ENCODE results near the gene PARD3. TPM values are rescaled to one million over a fixed set of nuclear protein-coding genes. Genes with fewer than 3 reads are reported as not detected.
A peak's percentile ranks its signal among the peaks of the same experiment; 100 is the strongest.

The PARD3 gene
- total RNA-seq, 1 donor from 2014 or later: 58.7 TPM

GRCh38 chr10:34486008-34486407 lies 329.1 kb downstream of the PARD3 start:
- Histone ChIP-seq H3K27ac (no peak overlapping the region), H4K20me1 (ENCODE audit: low read depth) (no peaks in the 10 kb centered on the region), H3K4me2 (no peak overlapping the region), H2AFZ (replicated peaks) (no peak overlapping the region), H3K9ac (no peak overlapping the region), H3K36me3 (no peaks in the 10 kb centered on the region), H3K27me3 (no peaks in the 10 kb centered on the region), H3K4me3 (no peak overlapping the region), H3K4me1 (peaks cover 6% of the 10 kb centered on the region), H3F3A (ENCODE audit: low read depth) (no peaks in the 10 kb centered on the region), H3K9me3 (ENCODE audit: low read depth) (no peaks in the 10 kb centered on the region), H3K79me2 (ENCODE audit: low read depth) (peaks cover 3% of the 10 kb centered on the region)
- Mint-ChIP-seq H3K4me1 (peaks cover 26% of the 10 kb centered on the region), H3K27me3 (ENCODE audit: insufficient read depth, low read depth) (peaks cover 3% of the 10 kb centered on the region), H3K4me3 (no peak overlapping the region), H3K36me3 (peaks cover 6% of the 10 kb centered on the region), H3K27ac (no peak overlapping the region), H3K9me3 (no peaks in the 10 kb centered on the region)
- no peak for DNase-seq (ENCODE audit: low spot score)
- TF ChIP-seq CTCF (IDR thresholded peaks at IDR 0.05): no peak
- TF ChIP-seq EZH2 (IDR thresholded peaks at IDR 0.05): no peak
- no peak for TF ChIP-seq EZH2phosphoT487 (IDR thresholded peaks at IDR 0.05)

GRCh38 chr10:34484164-34484563 lies 330.9 kb downstream of the PARD3 start:
- DNase-seq (ENCODE audit: low spot score): no peak
- Histone ChIP-seq H3K4me2 (no peak overlapping the region), H3K27ac (no peak overlapping the region), H2AFZ (replicated peaks) (no peak overlapping the region), H4K20me1 (ENCODE audit: low read depth) (peaks cover 11% of the 10 kb centered on the region), H3K9me3 (ENCODE audit: low read depth) (no peaks in the 10 kb centered on the region), H3F3A (ENCODE audit: low read depth) (peaks cover 8% of the 10 kb centered on the region), H3K9ac (no peak overlapping the region), H3K79me2 (ENCODE audit: low read depth) (peaks cover 4% of the 10 kb centered on the region), H3K4me1 (peaks cover 16% of the 10 kb centered on the region), H3K4me3 (no peak overlapping the region), H3K36me3 (no peaks in the 10 kb centered on the region), H3K27me3 (no peaks in the 10 kb centered on the region)
- no peak for TF ChIP-seq CTCF (IDR thresholded peaks at IDR 0.05)
- Mint-ChIP-seq H3K4me1 (peaks cover 28% of the 10 kb centered on the region), H3K9me3 (no peaks in the 10 kb centered on the region), H3K27ac (no peak overlapping the region), H3K27me3 (ENCODE audit: insufficient read depth, low read depth) (peaks cover 5% of the 10 kb centered on the region), H3K4me3 (no peak overlapping the region), H3K36me3 (peaks cover 6% of the 10 kb centered on the region)

GRCh38 chr10:34480345-34480744 lies 334.8 kb downstream of the PARD3 start:
- H3K79me2 ChIP-seq (ENCODE audit: low read depth): peaks cover 4% of the 10 kb centered on the region
- no peaks in the 10 kb centered on the region for H3K36me3 ChIP-seq
- H3K4me3 Mint-ChIP-seq: no peak overlapping the region
- H3K4me1 ChIP-seq: peaks cover 11% of the 10 kb centered on the region
- no peak overlapping the region for H2AFZ ChIP-seq (replicated peaks)
- peaks cover 8% of the 10 kb centered on the region for H3F3A ChIP-seq (ENCODE audit: low read depth)
- TF ChIP-seq EZH2phosphoT487 (IDR thresholded peaks at IDR 0.05) (no peak), CTCF (IDR thresholded peaks at IDR 0.05) (no peak), EZH2 (IDR thresholded peaks at IDR 0.05) (no peak)
- peaks cover 17% of the 10 kb centered on the region for H3K4me1 Mint-ChIP-seq
- H3K9me3 ChIP-seq (ENCODE audit: low read depth): no peaks in the 10 kb centered on the region
- peaks cover 5% of the 10 kb centered on the region for H3K27me3 Mint-ChIP-seq (ENCODE audit: insufficient read depth, low read depth)
- H4K20me1 ChIP-seq (ENCODE audit: low read depth): peaks cover 18% of the 10 kb centered on the region
- DNase-seq (ENCODE audit: low spot score): no peak
- peak overlapping the region; percentile 37 for H3K27ac ChIP-seq
- no peak overlapping the region for H3K27ac Mint-ChIP-seq
- H3K4me3 ChIP-seq: no peak overlapping the region
- H3K4me2 ChIP-seq: peak overlapping the region; percentile 38
- no peaks in the 10 kb centered on the region for H3K27me3 ChIP-seq
- peaks cover 4% of the 10 kb centered on the region for H3K36me3 Mint-ChIP-seq
- H3K9me3 Mint-ChIP-seq: no peaks in the 10 kb centered on the region
- H3K9ac ChIP-seq: no peak overlapping the region

Measured in neural progenitor cell (in vitro differentiated cells).